ENCODE results near the gene TTC39C. TPM values are rescaled to one million over a fixed set of nuclear protein-coding genes. Genes with fewer than 3 reads are reported as not detected.
"Not testable (repeated sequence)": the region's sequence is repeated elsewhere in the genome, so short reads cannot be mapped to it uniquely, and the experiment has no call there.

TTC39C gene
- total RNA-seq, 1 donor from 2014 or later = 7.3 TPM

- no peak for DNase-seq (ENCODE audit: low read depth, low spot score)
These were observed 2.1 kb downstream of the TTC39C start for GRCh38 chr18:24016643-24017042.

GRCh38 chr18:24018299-24018886, 3.8 kb downstream of the TTC39C start:
- no peak for DNase-seq (ENCODE audit: low read depth, low spot score)

GRCh38 chr18:24019641-24020331, 5.2 kb downstream of the TTC39C start:
- DNase-seq (ENCODE audit: low read depth, low spot score) = no peak

- no peak for DNase-seq (ENCODE audit: low read depth, low spot score)
These were observed 7.0 kb downstream of the TTC39C start for GRCh38 chr18:24021505-24021904.

GRCh38 chr18:24022161-24022560, 7.6 kb downstream of the TTC39C start:
- DNase-seq (ENCODE audit: low read depth, low spot score) = no peak

GRCh38 chr18:24023185-24023814, 8.7 kb downstream of the TTC39C start:
- no peak for DNase-seq (ENCODE audit: low read depth, low spot score)

GRCh38 chr18:24024425-24024824, 9.9 kb downstream of the TTC39C start:
- no peak for DNase-seq (ENCODE audit: low read depth, low spot score)

GRCh38 chr18:24026457-24026856, 11.9 kb downstream of the TTC39C start:
- DNase-seq (ENCODE audit: low read depth, low spot score) = no peak

- DNase-seq (ENCODE audit: low read depth, low spot score) = no peak
These were observed 12.7 kb downstream of the TTC39C start for GRCh38 chr18:24027156-24027827.

- not testable (repeated sequence) for DNase-seq (ENCODE audit: low read depth, low spot score)
These were observed 14.4 kb downstream of the TTC39C start for GRCh38 chr18:24028946-24029345.

- DNase-seq (ENCODE audit: low read depth, low spot score) = no peak
These were observed 16.8 kb downstream of the TTC39C start for GRCh38 chr18:24031318-24031717.

GRCh38 chr18:24031916-24032315, 17.4 kb downstream of the TTC39C start:
- DNase-seq (ENCODE audit: low read depth, low spot score) = no peak

- DNase-seq (ENCODE audit: low read depth, low spot score) = no peak
These were observed 19.3 kb downstream of the TTC39C start for GRCh38 chr18:24033641-24034412.

GRCh38 chr18:24035316-24035715, 20.8 kb downstream of the TTC39C start:
- no peak for DNase-seq (ENCODE audit: low read depth, low spot score)

- DNase-seq (ENCODE audit: low read depth, low spot score) = no peak
These were observed 25.1 kb downstream of the TTC39C start for GRCh38 chr18:24039671-24040070.

- no peak for DNase-seq (ENCODE audit: low read depth, low spot score)
These were observed 27.1 kb downstream of the TTC39C start for GRCh38 chr18:24041691-24042090.

- no peak for DNase-seq (ENCODE audit: low read depth, low spot score)
These were observed 28.8 kb downstream of the TTC39C start for GRCh38 chr18:24043403-24043802.

- DNase-seq (ENCODE audit: low read depth, low spot score) = no peak
These were observed 33.7 kb downstream of the TTC39C start for GRCh38 chr18:24048261-24048660.

GRCh38 chr18:24049142-24049541, 34.6 kb downstream of the TTC39C start:
- DNase-seq (ENCODE audit: low read depth, low spot score) = no peak

- DNase-seq (ENCODE audit: low read depth, low spot score) = no peak
These were observed 36.7 kb downstream of the TTC39C start for GRCh38 chr18:24051031-24051947.
